PC-9 (cell line): Measurements from ENCODE around the gene ARHGDIG. TPM values are rescaled to one million over a fixed set of nuclear protein-coding genes. Genes with fewer than 3 reads are reported as not detected.

ENCODE experiments used
- BruUV-seq: library from RNA; stranded (reverse); fragments of 400-500 nt; replicated peaks from 2 replicates; lab custom pipeline; 2021; lab: Mats Ljungman, UMichigan
- CTCF ChIA-PET: fragments of 300-600 bp; sonication (Branson Sonifier 250); formaldehyde crosslinking; loops from one replicate; lab custom pipeline; 2022; ENCODE audit warnings: antibody characterized with exemption; lab: Charles Lee
- POLR2A ChIA-PET: fragments of 300-600 bp; sonication (Branson Sonifier 250); formaldehyde crosslinking; loops from one replicate; lab custom pipeline; 2022; ENCODE audit warnings: antibody characterized with exemption; ENCODE audit not compliant: unreplicated experiment; lab: Charles Lee
- DNase-seq, 2 experiments: peaks; one replicate each; pipeline versions ENCODE4 v3.0.0 to v3.0.0-alpha.2; 2015 to 2022; ENCODE audit warnings: mixed read lengths in 1 of 2
- H2AFZ ChIP-seq: fragments of 200-600 bp; sonication (generic); 2 replicates; pipeline ENCODE4 v1.8.1; 2017; ENCODE audit warnings: antibody characterized with exemption
- H3F3A ChIP-seq: fragments of 200-600 bp; sonication (generic); 2 replicates; pipeline ENCODE4 v1.8.1; 2017; ENCODE audit warnings: antibody characterized with exemption, mild to moderate bottlenecking, low read depth; ENCODE audit not compliant: insufficient read depth
- H3K27ac ChIP-seq: fragments of 200-600 bp; sonication (generic); 2 replicates; pipeline ENCODE4 v1.6.1; 2016; ENCODE audit warnings: mixed run types
- H3K27me3 ChIP-seq: fragments of 200-600 bp; sonication (generic); 2 replicates; pipeline ENCODE4 v1.6.1; 2016; ENCODE audit warnings: low read depth, mixed run types; ENCODE audit not compliant: insufficient read depth
- H3K36me3 ChIP-seq: fragments of 200-600 bp; sonication (generic); 2 replicates; pipeline ENCODE4 v1.6.1; 2016; ENCODE audit warnings: low read depth, mixed run types
- H3K4me1 ChIP-seq: fragments of 200-600 bp; sonication (generic); replicated peaks from 2 replicates; pipeline ENCODE4 v1.6.1; 2016; ENCODE audit warnings: mixed run types; ENCODE audit not compliant: insufficient read depth
- H3K4me2 ChIP-seq: fragments of 200-600 bp; sonication (generic); 2 replicates; pipeline ENCODE4 v1.6.1; 2017; ENCODE audit warnings: mixed run types
- H3K4me3 ChIP-seq: fragments of 200-600 bp; sonication (generic); 2 replicates; pipeline ENCODE4 v1.6.1; 2016; ENCODE audit warnings: mixed run types
- H3K79me2 ChIP-seq: fragments of 200-600 bp; sonication (generic); 2 replicates; pipeline ENCODE4 v1.6.1; 2017; ENCODE audit warnings: low read depth, mixed run types
- H3K9me2 ChIP-seq: fragments of 200-600 bp; sonication (generic); 2 replicates; pipeline ENCODE4 v1.8.1; 2017; ENCODE audit warnings: mild to moderate bottlenecking; ENCODE audit not compliant: insufficient read depth
- H3K9me3 ChIP-seq: fragments of 200-600 bp; sonication (generic); 2 replicates; pipeline ENCODE4 v1.8.1; 2016; ENCODE audit warnings: low read depth; ENCODE audit not compliant: insufficient read depth
- H4K20me1 ChIP-seq: fragments of 200-600 bp; sonication (generic); 2 replicates; pipeline ENCODE4 v1.8.1; 2017; ENCODE audit not compliant: insufficient read depth
- CTCF ChIP-seq: fragments of 200-600 bp; sonication (generic); conservative IDR thresholded peaks from 2 replicates; pipeline ENCODE4 v1.6.1; 2017; ENCODE audit warnings: mixed run types, antibody characterized with exemption, mild to moderate bottlenecking, moderate library complexity
- EZH2 ChIP-seq: fragments of 200-600 bp; sonication (generic); IDR thresholded peaks from 2 replicates; pipeline ENCODE4 v1.8.0; 2017; ENCODE audit warnings: antibody characterized with exemption, low read depth
- intact Hi-C: fragments of 100-400 bp; cut with micrococcal nuclease; formaldehyde crosslinking; loops from one replicate; pipeline ENCODE4 v1.10.0; 2022; ENCODE audit not compliant: unreplicated experiment
- total RNA-seq: library from RNA; stranded (reverse); gene quantifications from 2 replicates; pipeline ENCODE4 v1.2.3, GENCODE V29; 2021

Gene ARHGDIG
- total RNA-seq, 1 experiment from 2014 or later: not detected

DNA sequence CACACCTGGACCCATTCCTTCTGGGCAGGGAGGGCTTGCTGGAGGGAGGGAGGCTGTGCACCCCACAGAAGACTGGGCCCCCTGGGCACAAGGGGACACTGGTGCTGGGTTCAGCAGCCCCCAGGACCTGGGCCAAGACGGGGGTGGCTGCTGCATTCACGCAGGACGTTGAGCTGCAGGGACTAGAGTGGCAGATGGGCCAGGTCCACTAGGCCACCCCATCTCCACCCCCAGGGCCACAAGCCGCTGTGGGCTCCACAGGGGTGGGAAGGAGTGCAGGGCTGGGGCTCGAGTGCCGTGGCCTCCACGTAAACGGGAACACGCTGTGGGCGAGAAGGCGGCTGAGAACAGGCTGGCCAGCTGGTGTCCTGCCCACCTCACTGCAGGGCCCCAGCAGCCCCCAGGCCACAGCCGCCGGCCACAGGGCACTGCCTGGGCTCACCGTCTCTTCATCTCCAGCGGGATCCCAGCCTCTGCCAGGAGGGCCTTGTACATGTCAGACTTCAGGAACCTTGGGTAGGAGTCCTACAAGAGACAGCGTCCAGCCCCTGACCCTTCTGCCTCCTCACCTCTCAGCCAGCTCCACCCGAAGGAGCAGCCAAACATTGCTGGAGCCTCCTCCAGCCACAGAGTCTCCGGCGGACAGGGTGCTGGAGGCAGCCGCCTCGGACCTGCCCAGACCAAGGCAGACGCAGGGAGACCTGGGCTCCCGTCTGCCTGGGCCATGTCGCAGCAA is 11.2 kb upstream of the ARHGDIG start:
- no peaks in the 10 kb centered on the region for H3K36me3 ChIP-seq
- H3K27me3 ChIP-seq: peaks cover 8% of the 10 kb centered on the region
- no peak for DNase-seq
- POLR2A ChIA-PET: interaction anchor here (0.6 to 0.7 kb wide), 3 partner anchors 10 to 123 kb away, joined by 3 to 5 read pairs (median 4); no protein-coding TSS in a partner anchor
- CTCF ChIA-PET: no interaction called here
- no peak overlapping the region for H2AFZ ChIP-seq
- intact Hi-C loops: no loop called here
- H3K79me2 ChIP-seq: no peaks in the 10 kb centered on the region
- no peaks in the 10 kb centered on the region for H3K4me1 ChIP-seq
- no peak for TF ChIP-seq CTCF
- TF ChIP-seq EZH2: no peak
- H3K27ac ChIP-seq: no peak overlapping the region
- no peaks in the 10 kb centered on the region for H3K9me2 ChIP-seq
- no peaks in the 10 kb centered on the region for H3K9me3 ChIP-seq
- no peak overlapping the region for H3K4me2 ChIP-seq
- H4K20me1 ChIP-seq: no peaks in the 10 kb centered on the region
- H3F3A ChIP-seq: 0 out of 2 replicates have a peak, but pooled peaks cover 5% of the 10 kb centered on the region
- no peak overlapping the region for H3K4me3 ChIP-seq
- BruUV-seq: no TSS peak

- Histone ChIP-seq H3K4me1 (no peaks in the 10 kb centered on the region), H3K79me2 (no peaks in the 10 kb centered on the region), H3K27me3 (peaks cover 14% of the 10 kb centered on the region), H3K27ac (no peak overlapping the region), H3K9me3 (no peaks in the 10 kb centered on the region), H3K36me3 (no peaks in the 10 kb centered on the region), H3K4me3 (no peak overlapping the region), H3K4me2 (no peak overlapping the region), H3F3A (0 out of 2 replicates have a peak, but pooled peaks cover 5% of the 10 kb centered on the region), H4K20me1 (no peaks in the 10 kb centered on the region), H2AFZ (no peak overlapping the region), H3K9me2 (no peaks in the 10 kb centered on the region)
- TF ChIP-seq CTCF (no peak), EZH2 (no peak)
- intact Hi-C loops: no loop called here
- CTCF ChIA-PET: no interaction called here
- POLR2A ChIA-PET: no interaction called here
- no peak for DNase-seq
- BruUV-seq: no TSS peak
These were observed 9.8 kb upstream of the ARHGDIG start for GRCh38 chr16:270381-271255.

DNA sequence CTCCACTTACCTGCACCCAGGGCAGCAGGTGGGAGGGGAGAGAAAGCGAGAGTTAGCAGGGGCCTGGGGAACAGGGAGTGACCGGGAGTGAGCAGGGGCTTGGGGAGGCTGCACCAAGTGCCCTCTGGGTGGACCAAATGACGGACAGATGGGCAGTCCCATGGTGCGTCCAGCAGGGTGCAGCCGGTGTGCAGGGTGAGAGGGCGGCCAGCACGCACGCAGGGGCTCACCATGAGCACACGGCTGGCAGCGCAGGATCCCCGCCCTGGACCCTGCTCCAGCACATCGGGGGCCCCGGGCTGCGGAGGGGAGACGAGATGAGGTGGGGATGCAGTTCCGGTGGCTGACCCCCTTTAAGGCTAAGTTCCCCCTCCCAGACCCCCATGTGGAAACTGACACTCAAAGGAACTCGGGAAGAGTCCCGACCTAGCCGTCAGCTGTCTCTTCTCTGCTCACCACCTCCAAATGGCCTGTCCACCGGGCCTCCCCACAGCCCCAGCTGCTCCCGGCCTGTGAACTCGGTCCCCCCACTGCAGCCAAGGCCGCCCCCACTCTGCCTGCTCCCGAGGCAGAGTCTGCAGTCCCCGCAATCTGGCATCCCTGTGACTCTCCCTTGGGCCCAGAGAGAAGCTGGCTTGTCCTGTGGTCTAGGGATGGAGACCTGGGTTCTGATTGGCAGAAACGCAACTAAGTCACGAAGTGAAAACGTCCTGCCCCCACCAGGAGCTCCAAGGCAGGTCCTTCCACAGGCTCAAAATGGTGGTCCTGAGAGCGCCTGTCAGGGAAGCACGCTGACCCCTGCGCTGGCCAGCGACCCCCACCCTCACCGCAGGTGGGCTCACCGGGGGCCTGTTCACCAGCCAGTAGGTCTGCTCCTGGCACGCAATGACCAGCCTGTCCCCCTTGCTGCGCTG is 7.5 kb upstream of the ARHGDIG start:
- intact Hi-C loops: no loop called here
- DNase-seq: no peak
- no peaks in the 10 kb centered on the region for H4K20me1 ChIP-seq

More for the DNA sequence above, 7.5 kb upstream of the ARHGDIG start:
- ChIA-PET CTCF (no interaction called here), POLR2A (interaction anchor here (0.5 kb wide), 1 partner anchor 80 kb away, joined by 7 read pairs; the partner anchor contains the start of gene AXIN1)
- TF ChIP-seq EZH2 (no peak), CTCF (no peak)
- Histone ChIP-seq H3K9me2 (no peaks in the 10 kb centered on the region), H2AFZ (no peak overlapping the region), H3K27me3 (peaks cover 14% of the 10 kb centered on the region), H3F3A (0 out of 2 replicates have a peak, but pooled peaks cover 5% of the 10 kb centered on the region), H3K4me2 (no peak overlapping the region), H3K9me3 (no peaks in the 10 kb centered on the region), H3K27ac (no peak overlapping the region), H3K4me1 (no peaks in the 10 kb centered on the region), H3K36me3 (no peaks in the 10 kb centered on the region), H3K79me2 (no peaks in the 10 kb centered on the region), H3K4me3 (no peak overlapping the region)
- BruUV-seq: no TSS peak
